Stimulated activated naive CD4-positive, alpha-beta T cell treated with Interleukin-2 at 50 U/mL for 16 hours (primary cell): Measurements from ENCODE around the gene INO80E.
"Not testable (repeated sequence)": the region's sequence is repeated elsewhere in the genome, so short reads cannot be mapped to it uniquely, and the experiment has no call there.

Source experiments
- DNase-seq: peaks from one replicate; lab custom pipeline; 2025; lab: John Stamatoyannopoulos, UW

The INO80E gene

GRCh38 chr16:30010844-30011713 lies 15.0 kb downstream of the INO80E start, which contains the start of gene DOC2A:
TSS of gene DOC2A (minus strand) at chr16:30011027. CDS start at chr16:30010222, 805 bp downstream.
- DNase-seq, result peak; percentile 37

GRCh38 chr16:30011714-30012504 lies 15.9 kb downstream of the INO80E start:
- DNase-seq, result no peak

GRCh38 chr16:30012598-30012997 lies 16.6 kb downstream of the INO80E start:
- DNase-seq, result not testable (repeated sequence)

- DNase-seq, result not testable (repeated sequence)
Observed at GRCh38 chr16:30015450-30015849, 19.4 kb downstream of the INO80E start.

GRCh38 chr16:30016555-30017276 lies 20.7 kb downstream of the INO80E start:
- DNase-seq, result no peak

GRCh38 chr16:30017277-30017656 lies 21.2 kb downstream of the INO80E start:
- DNase-seq, result no peak

- DNase-seq, result not testable (repeated sequence)
Observed at GRCh38 chr16:30017937-30018336, 21.9 kb downstream of the INO80E start.

- no peak for DNase-seq
Observed at GRCh38 chr16:30018731-30019158, 22.7 kb downstream of the INO80E start.

GRCh38 chr16:30022887-30023286 lies 26.8 kb downstream of the INO80E start, which contains the start of gene C16orf92:
TSS of gene C16orf92 (plus strand) at chr16:30023198. CDS start at chr16:30023341, 143 bp downstream.
- DNase-seq, result no peak

GRCh38 chr16:30023586-30023985 lies 27.5 kb downstream of the INO80E start:
- no peak for DNase-seq

DNA sequence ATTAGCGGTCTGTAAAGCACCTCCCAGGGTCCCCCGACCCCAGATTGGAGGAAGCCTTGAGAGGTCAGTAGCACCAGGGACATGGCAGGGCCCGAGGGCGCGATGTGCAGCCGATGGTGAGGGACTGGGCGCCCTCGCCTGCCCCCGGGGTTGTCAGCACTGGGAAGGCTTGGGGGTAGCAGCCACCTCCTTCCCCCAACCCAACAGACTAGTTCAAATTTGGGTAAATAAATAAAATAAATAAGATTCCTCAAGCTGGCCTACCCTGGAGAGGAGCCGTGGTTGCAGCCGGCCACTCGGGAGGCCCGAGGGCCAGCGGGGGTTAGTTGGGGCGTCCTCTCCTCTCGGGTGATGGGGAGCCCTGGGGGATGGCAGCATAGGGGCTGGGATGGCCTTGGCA lies 28.4 kb downstream of the INO80E start:
- DNase-seq, result no peak

- DNase-seq, result no peak
Observed at GRCh38 chr16:30025156-30025555, 29.1 kb downstream of the INO80E start.

- DNase-seq, result no peak
Observed at GRCh38 chr16:30025574-30025973, 29.5 kb downstream of the INO80E start.

- no peak for DNase-seq
Observed at GRCh38 chr16:30026449-30026848, 30.4 kb downstream of the INO80E start.

DNA sequence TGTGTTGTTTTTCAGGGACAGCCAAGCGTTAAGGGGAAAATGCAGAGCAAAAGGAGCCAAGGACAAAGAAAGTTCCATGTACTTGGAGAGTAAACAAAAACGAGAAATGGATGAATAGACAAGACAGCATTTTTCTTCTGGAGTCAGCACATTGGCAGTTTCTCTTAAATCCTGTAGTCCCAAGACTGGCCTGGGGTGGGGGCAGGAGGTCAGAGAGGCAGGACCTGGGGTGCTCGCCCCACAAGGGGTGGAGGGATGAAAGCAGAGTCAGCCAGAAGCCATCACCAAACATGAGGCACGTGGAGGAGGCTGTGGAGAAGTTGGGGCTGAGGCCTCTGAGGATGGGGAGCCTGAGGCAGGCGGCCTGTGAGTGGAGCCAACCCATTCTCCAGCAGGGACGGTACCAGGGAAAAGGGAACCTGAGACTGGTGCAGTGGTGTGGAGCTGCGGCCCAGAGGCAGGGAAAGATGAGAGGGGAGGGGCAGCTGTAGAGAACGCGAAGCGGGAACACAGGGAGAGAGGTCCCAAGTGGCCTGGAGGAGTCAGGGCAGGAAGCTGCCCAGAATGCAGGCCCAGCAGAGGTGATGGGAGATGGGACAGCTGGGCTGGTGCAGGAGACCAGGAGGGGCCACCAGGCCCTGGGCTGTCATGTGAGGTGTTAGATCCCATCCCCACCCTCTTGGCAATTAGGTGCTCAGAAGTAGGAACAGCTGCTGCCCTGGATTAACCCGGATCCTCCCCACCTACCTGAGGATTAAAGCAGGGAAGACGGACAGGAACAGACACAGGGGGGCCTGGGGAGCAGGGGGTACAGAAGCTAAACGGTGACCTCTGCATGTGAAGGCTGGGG lies 31.8 kb downstream of the INO80E start:
- no peak for DNase-seq

- DNase-seq, result no peak
Observed at GRCh38 chr16:30028438-30029076, 32.5 kb downstream of the INO80E start.

- no peak for DNase-seq
Observed at GRCh38 chr16:30030011-30030685, 34.1 kb downstream of the INO80E start.

GRCh38 chr16:30030841-30031413 lies 34.9 kb downstream of the INO80E start, which contains the start of gene TLCD3B:
TSS of gene TLCD3B (minus strand) at chr16:30031271. CDS start at chr16:30030527, 744 bp downstream.
- no peak for DNase-seq

DNA sequence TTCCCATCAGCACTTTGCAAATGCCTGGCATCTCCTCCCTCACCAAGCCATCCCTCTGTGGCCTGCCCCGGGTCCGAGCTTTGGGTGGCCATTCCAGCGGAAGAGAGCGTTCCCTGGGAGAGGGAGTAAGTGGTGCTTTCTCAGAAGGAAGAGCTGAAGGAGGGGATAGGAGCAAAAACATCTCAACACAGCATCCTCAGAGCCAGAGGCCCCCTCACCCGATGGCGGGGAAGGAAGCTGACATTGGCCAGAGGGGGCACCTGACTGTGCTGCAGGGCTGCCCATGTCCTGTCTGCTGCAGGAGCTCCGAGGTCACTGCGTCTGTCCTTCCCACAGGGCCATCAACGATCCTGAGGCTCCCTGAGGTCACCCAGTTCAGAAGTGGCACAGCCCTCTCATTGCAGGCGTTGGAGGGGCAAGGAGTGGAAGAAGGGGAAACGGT lies 35.5 kb downstream of the INO80E start:
- no peak for DNase-seq
